Activated CD4-positive, alpha-beta T cell treated with anti-CD3 and anti-CD28 coated beads, Interleukin-2, amount 10 ng/mL, durations not matched to agents 24 days and 14 days (primary cell): ENCODE data around the gene FAM163B. TPM values are rescaled to one million over a fixed set of nuclear protein-coding genes. Genes with fewer than 3 reads are reported as not detected.
A peak's percentile ranks its signal among the peaks of the same experiment; 100 is the strongest.

Experiments
- DNase-seq: peaks from one replicate; pipeline ENCODE4 v3.0.0; 2022
- H3K27ac Mint-ChIP-seq: one replicate; pipeline ENCODE4 v1.8.0; 2022; ENCODE audit warnings: mild to moderate bottlenecking, mixed read lengths
- H3K27me3 Mint-ChIP-seq: one replicate; pipeline ENCODE4 v1.8.0; 2022; ENCODE audit warnings: mixed read lengths
- H3K36me3 Mint-ChIP-seq: one replicate; pipeline ENCODE4 v1.8.0; 2022; ENCODE audit warnings: low read depth, mild to moderate bottlenecking, mixed read lengths
- H3K4me1 Mint-ChIP-seq: one replicate; pipeline ENCODE4 v1.8.0; 2021; ENCODE audit warnings: mixed read lengths
- H3K4me3 Mint-ChIP-seq: one replicate; pipeline ENCODE4 v1.8.0; 2022; ENCODE audit warnings: mild to moderate bottlenecking, moderate library complexity, mixed read lengths
- H3K9me3 Mint-ChIP-seq: one replicate; pipeline ENCODE4 v1.8.0; 2021; ENCODE audit warnings: mixed read lengths
- intact Hi-C: fragments of 100-400 bp; cut with micrococcal nuclease; formaldehyde crosslinking; loops from one replicate; pipeline ENCODE4 v1.15.1; 2023
- total RNA-seq: library from RNA; stranded (reverse); gene quantifications from 2 replicates; pipeline ENCODE4 v1.2.3, GENCODE V29; 2022

Gene FAM163B
- total RNA-seq, result not detected in 2 replicates

GRCh38 chr9:133609311-133610098 lies at the start of gene FAM163B:
FAM163B (minus strand) TSS chr9:133609389; CDS start chr9:133580223, 29,166 bp downstream.
- H3K9me3 Mint-ChIP-seq, result no peaks in the 10 kb centered on the region
- no peak within 1 kb of the TSS for H3K27ac Mint-ChIP-seq
- H3K4me3 Mint-ChIP-seq, result no peak within 1 kb of the TSS
- peak; percentile 85 for DNase-seq
- no peaks in the 10 kb centered on the region for H3K4me1 Mint-ChIP-seq
- intact Hi-C loops, result no loop called here
- peaks cover 22% of the 10 kb centered on the region for H3K27me3 Mint-ChIP-seq
- no peaks in the 10 kb centered on the region for H3K36me3 Mint-ChIP-seq

- Mint-ChIP-seq H3K9me3 (no peaks in the 10 kb centered on the region), H3K4me3 (no peak overlapping the region), H3K27ac (no peak overlapping the region), H3K4me1 (peaks cover 2% of the 10 kb centered on the region), H3K27me3 (peaks cover 30% of the 10 kb centered on the region), H3K36me3 (no peaks in the 10 kb centered on the region)
- no peak for DNase-seq
- intact Hi-C loops, result no loop called here
These were observed 48.0 kb upstream of the FAM163B start for GRCh38 chr9:133657120-133657661.

- peaks cover 30% of the 10 kb centered on the region for H3K27me3 Mint-ChIP-seq
- DNase-seq, result peak; percentile 74
- peaks cover 2% of the 10 kb centered on the region for H3K4me1 Mint-ChIP-seq
- no peaks in the 10 kb centered on the region for H3K36me3 Mint-ChIP-seq
- H3K9me3 Mint-ChIP-seq, result no peaks in the 10 kb centered on the region
- no peak overlapping the region for H3K4me3 Mint-ChIP-seq
- H3K27ac Mint-ChIP-seq, result no peak overlapping the region
- intact Hi-C loops, result no loop called here
These were observed 47.3 kb upstream of the FAM163B start for GRCh38 chr9:133656211-133657119.

- H3K9me3 Mint-ChIP-seq, result no peaks in the 10 kb centered on the region
- no peak overlapping the region for H3K27ac Mint-ChIP-seq
- intact Hi-C loops, result no loop called here
- H3K4me1 Mint-ChIP-seq, result peaks cover 2% of the 10 kb centered on the region
- no peak for DNase-seq
- H3K36me3 Mint-ChIP-seq, result no peaks in the 10 kb centered on the region
- H3K27me3 Mint-ChIP-seq, result peaks cover 30% of the 10 kb centered on the region
- H3K4me3 Mint-ChIP-seq, result no peak overlapping the region
These were observed 46.5 kb upstream of the FAM163B start for GRCh38 chr9:133655701-133656100.

GRCh38 chr9:133654736-133655657 lies 45.8 kb upstream of the FAM163B start:
- intact Hi-C loops, result no loop called here
- Mint-ChIP-seq H3K9me3 (no peaks in the 10 kb centered on the region), H3K4me3 (no peak overlapping the region), H3K27ac (no peak overlapping the region), H3K27me3 (peaks cover 29% of the 10 kb centered on the region), H3K4me1 (peaks cover 2% of the 10 kb centered on the region), H3K36me3 (no peaks in the 10 kb centered on the region)
- DNase-seq, result no peak

- no peak overlapping the region for H3K27ac Mint-ChIP-seq
- no peaks in the 10 kb centered on the region for H3K9me3 Mint-ChIP-seq
- intact Hi-C loops, result no loop called here
- peaks cover 23% of the 10 kb centered on the region for H3K27me3 Mint-ChIP-seq
- H3K4me3 Mint-ChIP-seq, result no peak overlapping the region
- no peaks in the 10 kb centered on the region for H3K36me3 Mint-ChIP-seq
- H3K4me1 Mint-ChIP-seq, result no peaks in the 10 kb centered on the region
- DNase-seq, result no peak
These were observed 44.4 kb upstream of the FAM163B start for GRCh38 chr9:133653638-133654037.

- no peak overlapping the region for H3K27ac Mint-ChIP-seq
- DNase-seq, result no peak
- intact Hi-C loops, result no loop called here
- no peaks in the 10 kb centered on the region for H3K4me1 Mint-ChIP-seq
- H3K27me3 Mint-ChIP-seq, result peaks cover 2% of the 10 kb centered on the region
- H3K9me3 Mint-ChIP-seq, result no peaks in the 10 kb centered on the region
- H3K36me3 Mint-ChIP-seq, result no peaks in the 10 kb centered on the region
- no peak overlapping the region for H3K4me3 Mint-ChIP-seq
These were observed 40.8 kb upstream of the FAM163B start for GRCh38 chr9:133650026-133650425.

GRCh38 chr9:133649194-133649593 lies 40.0 kb upstream of the FAM163B start:
- intact Hi-C loops, result no loop called here
- peaks cover 2% of the 10 kb centered on the region for H3K27me3 Mint-ChIP-seq
- DNase-seq, result no peak
- H3K36me3 Mint-ChIP-seq, result no peaks in the 10 kb centered on the region
- no peak overlapping the region for H3K27ac Mint-ChIP-seq
- H3K4me1 Mint-ChIP-seq, result no peaks in the 10 kb centered on the region
- no peaks in the 10 kb centered on the region for H3K9me3 Mint-ChIP-seq
- no peak overlapping the region for H3K4me3 Mint-ChIP-seq

- Mint-ChIP-seq H3K4me1 (no peaks in the 10 kb centered on the region), H3K4me3 (no peak overlapping the region), H3K9me3 (no peaks in the 10 kb centered on the region), H3K27ac (no peak overlapping the region), H3K36me3 (no peaks in the 10 kb centered on the region), H3K27me3 (peaks cover 2% of the 10 kb centered on the region)
- DNase-seq, result no peak
- intact Hi-C loops, result no loop called here
These were observed 38.7 kb upstream of the FAM163B start for GRCh38 chr9:133647765-133648469.

- no peak for DNase-seq
- Mint-ChIP-seq H3K36me3 (no peaks in the 10 kb centered on the region), H3K4me1 (no peaks in the 10 kb centered on the region), H3K27ac (no peak overlapping the region), H3K27me3 (peaks cover 2% of the 10 kb centered on the region), H3K4me3 (no peak overlapping the region), H3K9me3 (no peaks in the 10 kb centered on the region)
- intact Hi-C loops, result no loop called here
These were observed 38.0 kb upstream of the FAM163B start for GRCh38 chr9:133647148-133647547.

GRCh38 chr9:133645021-133645765 lies 36.0 kb upstream of the FAM163B start:
- DNase-seq, result no peak
- no peak overlapping the region for H3K4me3 Mint-ChIP-seq
- H3K4me1 Mint-ChIP-seq, result no peaks in the 10 kb centered on the region
- H3K9me3 Mint-ChIP-seq, result no peaks in the 10 kb centered on the region
- H3K36me3 Mint-ChIP-seq, result no peaks in the 10 kb centered on the region
- H3K27ac Mint-ChIP-seq, result no peak overlapping the region
- intact Hi-C loops, result no loop called here
- H3K27me3 Mint-ChIP-seq, result peaks cover 2% of the 10 kb centered on the region

GRCh38 chr9:133643978-133644760 lies 35.0 kb upstream of the FAM163B start:
- Mint-ChIP-seq H3K27ac (no peak overlapping the region), H3K9me3 (no peaks in the 10 kb centered on the region), H3K4me1 (no peaks in the 10 kb centered on the region), H3K4me3 (no peak overlapping the region), H3K27me3 (peaks cover 2% of the 10 kb centered on the region), H3K36me3 (no peaks in the 10 kb centered on the region)
- intact Hi-C loops, result no loop called here
- no peak for DNase-seq
